Thyroid gland (tissue), 4 donors: ENCODE results near the gene FEV. TPM values are rescaled to one million over a fixed set of nuclear protein-coding genes. Genes with fewer than 3 reads are reported as not detected.

Source experiments
- DNase-seq, 2 donors: peaks; one replicate each; pipeline ENCODE4 v3.0.0-alpha.2; 2019
- H3K27ac ChIP-seq, 3 donors: fragments of 200-600 bp; sonication (generic); 1 replicate in 2 of 3; 2 replicates in 1 of 3; pipeline ENCODE4 v1.5.1; 2016 to 2019; ENCODE audit warnings: mild to moderate bottlenecking in 1 of 3, moderate library complexity in 1 of 3
- H3K27me3 ChIP-seq: fragments of 200-600 bp; sonication (generic); one replicate; pipeline ENCODE4 v1.5.1; 2019
- H3K36me3 ChIP-seq, 2 donors: fragments of 200-600 bp; sonication (generic); one replicate each; pipeline ENCODE4 v1.5.1; 2016 to 2019
- H3K4me1 ChIP-seq, 2 donors: fragments of 200-600 bp; sonication (generic); one replicate each; pipeline ENCODE4 v1.5.1; 2017 to 2019
- H3K4me3 ChIP-seq, 3 donors: fragments of 200-600 bp; sonication (generic); replicated peaks in 1 of 3; 1 replicate in 2 of 3; 2 replicates in 1 of 3; pipeline ENCODE4 v1.5.1; 2016; ENCODE audit warnings: mild to moderate bottlenecking in 1 of 3
- H3K9me3 ChIP-seq: fragments of 200-600 bp; sonication (generic); one replicate; pipeline ENCODE4 v1.5.1; 2017
- CTCF ChIP-seq, 6 experiments: fragments of 200-600 bp in 3 of 6; fragments of 450-650 bp in 3 of 6; sonication (generic) in 3 of 6; IDR thresholded peaks; one replicate each; pipeline ENCODE4 v1.5.1; 2016 to 2019; ENCODE audit warnings: antibody characterized with exemption in 6 of 6, mild to moderate bottlenecking in 2 of 6, inconsistent platforms in 1 of 6, moderate library complexity in 1 of 6
- POLR2A ChIP-seq, 2 donors: fragments of 450-650 bp; IDR thresholded peaks; one replicate each; pipeline ENCODE4 v1.6.1; 2017; ENCODE audit warnings: antibody characterized with exemption in 2 of 2, mild to moderate bottlenecking in 2 of 2, moderate library complexity in 1 of 2
- WGBS, 2 donors: methylation state at CpG; one replicate each; pipeline ENCODE4 v1.1.5; 2017; 5-methylcytosine and 5-hydroxymethylcytosine counted together
- intact Hi-C: fragments of 100-400 bp; cut with DNase I; formaldehyde crosslinking; loops from one replicate; pipeline ENCODE4 v1.15.1; 2023
- total RNA-seq, 4 donors: library from RNA; depleted of rRNA; stranded (reverse); fragments of >200 nt; gene quantifications; one replicate each; pipeline ENCODE4 v1.2.3, GENCODE V29; 2016

Gene FEV
- total RNA-seq, 4 donors from 2014 or later: not detected

DNA sequence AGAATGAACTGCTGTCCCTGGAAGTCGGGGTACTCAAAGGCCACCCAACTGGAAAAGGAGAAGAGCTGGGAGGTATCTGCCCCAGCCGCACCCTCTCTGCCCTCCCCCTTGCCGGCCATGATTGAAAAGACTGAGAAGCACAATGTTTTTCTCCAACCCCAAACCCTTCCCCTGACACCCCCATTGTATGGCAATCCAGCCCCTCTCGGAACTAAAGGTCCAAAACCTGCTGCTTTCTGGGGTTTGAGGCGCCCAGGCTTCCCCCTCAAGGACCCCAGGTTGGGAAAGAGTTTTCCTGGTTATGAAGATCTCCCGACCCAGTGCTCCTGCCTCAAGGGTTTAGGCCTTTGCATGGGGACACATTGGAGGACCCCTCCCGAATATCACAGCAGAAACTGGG, 7.2 kb upstream of the FEV start:
- Histone ChIP-seq H3K27ac (no peak overlapping the region), H3K4me3 (no peak overlapping the region), H3K4me1 (peaks cover 18 to 23% of the 10 kb centered on the region in 2 donors), H3K36me3 (no peaks in the 10 kb centered on the region), H3K27me3 (peaks cover 33% of the 10 kb centered on the region), H3K9me3 (no peaks in the 10 kb centered on the region)
- 5 to 6% methylated on average over 4 to 7 of the region's 7 CpGs for WGBS, 2 donors
- TF ChIP-seq CTCF (IDR thresholded peaks at IDR 0.05) (no peak), POLR2A (IDR thresholded peaks at IDR 0.05) (no peak)
- DNase-seq: no peak
- intact Hi-C loops: no loop called here

GRCh38 chr2:218991674-218992168, 6.7 kb upstream of the FEV start:
- no peak overlapping the region for H3K4me3 ChIP-seq

DNA sequence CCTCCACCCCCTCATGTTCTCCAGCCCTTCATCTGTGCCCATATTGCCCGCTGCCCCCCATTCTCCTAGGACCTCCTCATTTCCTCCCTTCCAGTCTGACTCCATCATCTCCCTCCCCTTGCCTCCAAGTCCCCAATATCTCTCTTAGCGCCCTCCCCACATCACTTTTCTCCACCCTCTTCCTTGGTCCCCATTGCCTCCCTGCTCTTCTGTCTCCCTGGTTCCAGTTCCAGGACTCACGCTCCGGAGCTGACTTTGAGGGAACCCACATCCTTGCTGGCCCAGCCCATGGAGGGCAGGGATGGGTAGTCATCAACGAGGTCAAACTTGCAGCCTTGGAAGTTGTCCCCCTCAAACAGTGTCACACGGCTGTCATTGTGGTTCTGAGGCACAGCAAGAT, 5.6 kb upstream of the FEV start:
- Histone ChIP-seq H3K9me3 (no peaks in the 10 kb centered on the region), H3K4me1 (peaks cover 15% of the 10 kb centered on the region in 2 donors), H3K36me3 (no peaks in the 10 kb centered on the region), H3K4me3 (no peak overlapping the region), H3K27me3 (peaks cover 44% of the 10 kb centered on the region), H3K27ac (no peak overlapping the region)
- intact Hi-C loops: no loop called here
- no peak for DNase-seq
- TF ChIP-seq POLR2A (IDR thresholded peaks at IDR 0.05) (no peak), CTCF (IDR thresholded peaks at IDR 0.05) (no peak)
- WGBS, 2 donors: 12 to 17% methylated on average over 6 of the region's 6 CpGs

More at GRCh38 chr2:218991674-218992168, 6.7 kb upstream of the FEV start:
- WGBS, 2 donors: 3 to 8% methylated on average over 6 to 13 of the region's 13 CpGs
- Histone ChIP-seq H3K9me3 (no peaks in the 10 kb centered on the region), H3K4me1 (peaks cover 18 to 23% of the 10 kb centered on the region in 2 donors), H3K27ac (no peak overlapping the region), H3K27me3 (peaks cover 35% of the 10 kb centered on the region), H3K36me3 (no peaks in the 10 kb centered on the region)
- DNase-seq: no peak
- TF ChIP-seq POLR2A (IDR thresholded peaks at IDR 0.05): no peak
- no peak for TF ChIP-seq CTCF (IDR thresholded peaks at IDR 0.05)
- intact Hi-C loops: no loop called here

- TF ChIP-seq CTCF (IDR thresholded peaks at IDR 0.05) (no peak), POLR2A (IDR thresholded peaks at IDR 0.05) (no peak)
- Histone ChIP-seq H3K27ac (no peak overlapping the region), H3K9me3 (no peaks in the 10 kb centered on the region), H3K27me3 (peaks cover 50% of the 10 kb centered on the region), H3K4me1 (peaks cover 14 to 20% of the 10 kb centered on the region in 2 donors), H3K4me3 (no peak overlapping the region), H3K36me3 (no peaks in the 10 kb centered on the region)
- DNase-seq: no peak
- 11 to 16% methylated on average over 8 to 9 of the region's 9 CpGs for WGBS, 2 donors
- intact Hi-C loops: no loop called here
Observed at GRCh38 chr2:218990052-218990451, 5.1 kb upstream of the FEV start.

DNA sequence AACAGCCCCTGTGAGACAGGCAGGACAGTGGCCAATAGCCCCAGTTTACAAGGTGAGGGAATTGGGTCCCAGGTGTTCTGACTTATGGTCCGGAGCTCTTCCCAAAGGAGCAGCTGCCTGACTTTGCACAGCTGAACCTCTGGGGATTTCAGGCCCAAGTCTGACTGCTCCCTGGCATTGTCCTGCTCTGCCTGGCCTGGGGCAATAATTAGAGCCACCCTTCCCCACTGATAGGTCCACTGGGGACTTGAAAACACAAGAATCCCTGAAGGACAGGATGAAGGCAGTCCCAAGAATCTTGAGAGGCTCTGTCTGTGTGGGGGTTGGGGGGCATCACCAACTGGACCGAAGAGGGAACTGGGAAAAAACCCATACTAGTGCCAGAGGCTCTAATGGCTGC, 3.7 kb upstream of the FEV start:
- Histone ChIP-seq H3K9me3 (no peaks in the 10 kb centered on the region), H3K27me3 (peaks cover 57% of the 10 kb centered on the region), H3K4me3 (no peak overlapping the region), H3K4me1 (peaks cover 9 to 26% of the 10 kb centered on the region in 2 donors), H3K27ac (no peak overlapping the region), H3K36me3 (no peaks in the 10 kb centered on the region)
- WGBS, 2 donors: 44 to 66% methylated on average over 2 of the region's 2 CpGs
- DNase-seq: no peak
- TF ChIP-seq POLR2A (IDR thresholded peaks at IDR 0.05) (no peak), CTCF (IDR thresholded peaks at IDR 0.05) (no peak)
- intact Hi-C loops: no loop called here
